ENCODE measurements around the gene POU6F2. TPM values are rescaled to one million over a fixed set of nuclear protein-coding genes. Genes with fewer than 3 reads are reported as not detected.

The POU6F2 gene
- total RNA-seq, 1 experiment from 2014 or later = 2.9 TPM

DNA sequence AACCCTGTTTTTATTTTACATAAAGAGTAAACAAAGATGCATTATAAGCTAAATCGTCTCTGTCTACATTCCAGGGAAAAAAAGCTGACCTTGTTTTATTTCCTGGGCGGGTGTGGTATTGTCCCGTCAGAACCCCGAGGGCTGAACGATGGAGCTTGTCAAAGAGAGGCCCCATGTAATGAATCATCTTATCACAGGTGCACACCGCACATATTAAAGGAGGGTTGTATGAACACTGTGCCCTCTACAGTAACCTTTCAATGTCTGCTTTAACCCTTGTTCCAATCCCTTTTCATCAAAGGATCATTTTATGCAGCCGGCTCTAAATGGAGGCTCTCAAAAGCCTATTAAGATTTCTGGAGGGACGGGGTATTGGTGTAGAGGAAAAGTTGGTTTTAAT lies 430.0 kb downstream of the POU6F2 start:
- TF ChIP-seq ZNF121 (CRISPR knock-in tag; IDR thresholded peaks at IDR 0.05) = no peak
- no peak for TF ChIP-seq NR1H2 (CRISPR knock-in tag; IDR thresholded peaks at IDR 0.05)
- TF ChIP-seq, protein P1, sequence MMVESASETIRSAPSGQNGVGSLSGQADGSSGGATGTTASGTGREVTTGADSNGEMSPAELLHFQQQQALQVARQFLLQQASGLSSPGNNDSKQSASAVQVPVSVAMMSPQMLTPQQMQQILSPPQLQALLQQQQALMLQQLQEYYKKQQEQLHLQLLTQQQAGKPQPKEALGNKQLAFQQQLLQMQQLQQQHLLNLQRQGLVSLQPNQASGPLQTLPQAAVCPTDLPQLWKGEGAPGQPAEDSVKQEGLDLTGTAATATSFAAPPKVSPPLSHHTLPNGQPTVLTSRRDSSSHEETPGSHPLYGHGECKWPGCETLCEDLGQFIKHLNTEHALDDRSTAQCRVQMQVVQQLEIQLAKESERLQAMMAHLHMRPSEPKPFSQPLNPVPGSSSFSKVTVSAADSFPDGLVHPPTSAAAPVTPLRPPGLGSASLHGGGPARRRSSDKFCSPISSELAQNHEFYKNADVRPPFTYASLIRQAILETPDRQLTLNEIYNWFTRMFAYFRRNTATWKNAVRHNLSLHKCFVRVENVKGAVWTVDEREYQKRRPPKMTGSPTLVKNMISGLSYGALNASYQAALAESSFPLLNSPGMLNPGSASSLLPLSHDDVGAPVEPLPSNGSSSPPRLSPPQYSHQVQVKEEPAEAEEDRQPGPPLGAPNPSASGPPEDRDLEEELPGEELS (CRISPR knock-in tag; IDR thresholded peaks at IDR 0.05) = no peak
- TF ChIP-seq, protein P2, sequence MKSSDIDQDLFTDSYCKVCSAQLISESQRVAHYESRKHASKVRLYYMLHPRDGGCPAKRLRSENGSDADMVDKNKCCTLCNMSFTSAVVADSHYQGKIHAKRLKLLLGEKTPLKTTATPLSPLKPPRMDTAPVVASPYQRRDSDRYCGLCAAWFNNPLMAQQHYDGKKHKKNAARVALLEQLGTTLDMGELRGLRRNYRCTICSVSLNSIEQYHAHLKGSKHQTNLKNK (CRISPR knock-in tag; IDR thresholded peaks at IDR 0.05) = no peak
- TF ChIP-seq TCF7 (CRISPR knock-in tag; IDR thresholded peaks at IDR 0.05; ENCODE audit: low read depth) = no peak
- TF ChIP-seq, protein P3, sequence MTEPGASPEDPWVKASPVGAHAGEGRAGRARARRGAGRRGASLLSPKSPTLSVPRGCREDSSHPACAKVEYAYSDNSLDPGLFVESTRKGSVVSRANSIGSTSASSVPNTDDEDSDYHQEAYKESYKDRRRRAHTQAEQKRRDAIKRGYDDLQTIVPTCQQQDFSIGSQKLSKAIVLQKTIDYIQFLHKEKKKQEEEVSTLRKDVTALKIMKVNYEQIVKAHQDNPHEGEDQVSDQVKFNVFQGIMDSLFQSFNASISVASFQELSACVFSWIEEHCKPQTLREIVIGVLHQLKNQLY (CRISPR knock-in tag; IDR thresholded peaks at IDR 0.05) = no peak
- TF ChIP-seq, protein P4, sequence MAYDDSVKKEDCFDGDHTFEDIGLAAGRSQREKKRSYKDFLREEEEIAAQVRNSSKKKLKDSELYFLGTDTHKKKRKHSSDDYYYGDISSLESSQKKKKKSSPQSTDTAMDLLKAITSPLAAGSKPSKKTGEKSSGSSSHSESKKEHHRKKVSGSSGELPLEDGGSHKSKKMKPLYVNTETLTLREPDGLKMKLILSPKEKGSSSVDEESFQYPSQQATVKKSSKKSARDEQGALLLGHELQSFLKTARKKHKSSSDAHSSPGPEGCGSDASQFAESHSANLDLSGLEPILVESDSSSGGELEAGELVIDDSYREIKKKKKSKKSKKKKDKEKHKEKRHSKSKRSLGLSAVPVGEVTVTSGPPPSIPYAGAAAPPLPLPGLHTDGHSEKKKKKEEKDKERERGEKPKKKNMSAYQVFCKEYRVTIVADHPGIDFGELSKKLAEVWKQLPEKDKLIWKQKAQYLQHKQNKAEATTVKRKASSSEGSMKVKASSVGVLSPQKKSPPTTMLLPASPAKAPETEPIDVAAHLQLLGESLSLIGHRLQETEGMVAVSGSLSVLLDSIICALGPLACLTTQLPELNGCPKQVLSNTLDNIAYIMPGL (CRISPR knock-in tag; IDR thresholded peaks at IDR 0.05) = no peak
- TF ChIP-seq ZNF219 (CRISPR knock-in tag; IDR thresholded peaks at IDR 0.05; ENCODE audit: borderline replicate concordance) = no peak
- TF ChIP-seq, protein P5, sequence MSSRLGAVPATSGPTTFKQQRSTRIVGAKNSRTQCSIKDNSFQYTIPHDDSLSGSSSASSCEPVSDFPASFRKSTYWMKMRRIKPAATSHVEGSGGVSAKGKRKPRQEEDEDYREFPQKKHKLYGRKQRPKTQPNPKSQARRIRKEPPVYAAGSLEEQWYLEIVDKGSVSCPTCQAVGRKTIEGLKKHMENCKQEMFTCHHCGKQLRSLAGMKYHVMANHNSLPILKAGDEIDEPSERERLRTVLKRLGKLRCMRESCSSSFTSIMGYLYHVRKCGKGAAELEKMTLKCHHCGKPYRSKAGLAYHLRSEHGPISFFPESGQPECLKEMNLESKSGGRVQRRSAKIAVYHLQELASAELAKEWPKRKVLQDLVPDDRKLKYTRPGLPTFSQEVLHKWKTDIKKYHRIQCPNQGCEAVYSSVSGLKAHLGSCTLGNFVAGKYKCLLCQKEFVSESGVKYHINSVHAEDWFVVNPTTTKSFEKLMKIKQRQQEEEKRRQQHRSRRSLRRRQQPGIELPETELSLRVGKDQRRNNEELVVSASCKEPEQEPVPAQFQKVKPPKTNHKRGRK (CRISPR knock-in tag; IDR thresholded peaks at IDR 0.05; ENCODE audit: borderline replicate concordance) = no peak
- TF ChIP-seq ETV6 (CRISPR knock-in tag; IDR thresholded peaks at IDR 0.05) = no peak
- TF ChIP-seq NFE2L1 (CRISPR knock-in tag; IDR thresholded peaks at IDR 0.05) = no peak
- no peak for TF ChIP-seq ZNF396 (CRISPR knock-in tag; IDR thresholded peaks at IDR 0.05; ENCODE audit: borderline replicate concordance)
- TF ChIP-seq, protein P6, sequence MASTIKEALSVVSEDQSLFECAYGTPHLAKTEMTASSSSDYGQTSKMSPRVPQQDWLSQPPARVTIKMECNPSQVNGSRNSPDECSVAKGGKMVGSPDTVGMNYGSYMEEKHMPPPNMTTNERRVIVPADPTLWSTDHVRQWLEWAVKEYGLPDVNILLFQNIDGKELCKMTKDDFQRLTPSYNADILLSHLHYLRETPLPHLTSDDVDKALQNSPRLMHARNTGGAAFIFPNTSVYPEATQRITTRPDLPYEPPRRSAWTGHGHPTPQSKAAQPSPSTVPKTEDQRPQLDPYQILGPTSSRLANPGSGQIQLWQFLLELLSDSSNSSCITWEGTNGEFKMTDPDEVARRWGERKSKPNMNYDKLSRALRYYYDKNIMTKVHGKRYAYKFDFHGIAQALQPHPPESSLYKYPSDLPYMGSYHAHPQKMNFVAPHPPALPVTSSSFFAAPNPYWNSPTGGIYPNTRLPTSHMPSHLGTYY (CRISPR knock-in tag; IDR thresholded peaks at IDR 0.05) = no peak
- no peak for TF ChIP-seq KAT7 (CRISPR knock-in tag; IDR thresholded peaks at IDR 0.05; ENCODE audit: borderline replicate concordance)
- TF ChIP-seq ATF1 (CRISPR knock-in tag; IDR thresholded peaks at IDR 0.05) = no peak
- TF ChIP-seq, protein P7, sequence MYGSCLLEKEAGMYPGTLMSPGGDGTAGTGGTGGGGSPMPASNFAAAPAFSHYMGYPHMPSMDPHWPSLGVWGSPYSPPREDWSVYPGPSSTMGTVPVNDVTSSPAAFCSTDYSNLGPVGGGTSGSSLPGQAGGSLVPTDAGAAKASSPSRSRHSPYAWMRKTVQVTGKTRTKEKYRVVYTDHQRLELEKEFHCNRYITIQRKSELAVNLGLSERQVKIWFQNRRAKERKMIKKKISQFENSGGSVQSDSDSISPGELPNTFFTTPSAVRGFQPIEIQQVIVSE (CRISPR knock-in tag; IDR thresholded peaks at IDR 0.05; ENCODE audit: borderline replicate concordance) = no peak
- no peak for TF ChIP-seq ZNF263 (CRISPR knock-in tag; IDR thresholded peaks at IDR 0.05; ENCODE audit: low read depth)
- TF ChIP-seq, protein P8, sequence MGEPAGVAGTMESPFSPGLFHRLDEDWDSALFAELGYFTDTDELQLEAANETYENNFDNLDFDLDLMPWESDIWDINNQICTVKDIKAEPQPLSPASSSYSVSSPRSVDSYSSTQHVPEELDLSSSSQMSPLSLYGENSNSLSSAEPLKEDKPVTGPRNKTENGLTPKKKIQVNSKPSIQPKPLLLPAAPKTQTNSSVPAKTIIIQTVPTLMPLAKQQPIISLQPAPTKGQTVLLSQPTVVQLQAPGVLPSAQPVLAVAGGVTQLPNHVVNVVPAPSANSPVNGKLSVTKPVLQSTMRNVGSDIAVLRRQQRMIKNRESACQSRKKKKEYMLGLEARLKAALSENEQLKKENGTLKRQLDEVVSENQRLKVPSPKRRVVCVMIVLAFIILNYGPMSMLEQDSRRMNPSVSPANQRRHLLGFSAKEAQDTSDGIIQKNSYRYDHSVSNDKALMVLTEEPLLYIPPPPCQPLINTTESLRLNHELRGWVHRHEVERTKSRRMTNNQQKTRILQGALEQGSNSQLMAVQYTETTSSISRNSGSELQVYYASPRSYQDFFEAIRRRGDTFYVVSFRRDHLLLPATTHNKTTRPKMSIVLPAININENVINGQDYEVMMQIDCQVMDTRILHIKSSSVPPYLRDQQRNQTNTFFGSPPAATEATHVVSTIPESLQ (CRISPR knock-in tag; IDR thresholded peaks at IDR 0.05) = no peak
- no peak for TF ChIP-seq TEAD4 (CRISPR knock-in tag; IDR thresholded peaks at IDR 0.05)
- no peak for TF ChIP-seq FOXJ3 (CRISPR knock-in tag; IDR thresholded peaks at IDR 0.05; ENCODE audit: borderline replicate concordance)
- no peak overlapping the region for H3K4me3 Mint-ChIP-seq
- ChIA-PET POLR2A (no interaction called here), CTCF (interaction anchor here (0.7 to 1.0 kb wide), 2 partner anchors 21 to 46 kb away, joined by 3 read pairs; no protein-coding TSS in a partner anchor)
- no peaks in the 10 kb centered on the region for H3K36me3 Mint-ChIP-seq
- DNase-seq (ENCODE audit: low spot score) = no peak
- ATAC-seq = no peak
- no peak overlapping the region for H3K27ac Mint-ChIP-seq
- H3K27me3 Mint-ChIP-seq (ENCODE audit: low read depth) = no peaks in the 10 kb centered on the region
- H3K9me3 Mint-ChIP-seq = no peaks in the 10 kb centered on the region
- H3K4me1 Mint-ChIP-seq = peaks cover 32% of the 10 kb centered on the region
